GM23248 (cell line): ENCODE data around the gene OR52E4.

Source experiments
- EZH2 ChIP-seq: fragments of 200-600 bp; sonication (generic); IDR thresholded peaks from 2 replicates; pipeline ENCODE4 v1.6.1; 2018; ENCODE audit warnings: antibody characterized with exemption, mild to moderate bottlenecking; ENCODE audit not compliant: insufficient read depth, poor library complexity, severe bottlenecking
- EZH2phosphoT487 ChIP-seq: fragments of 200-600 bp; sonication (generic); IDR thresholded peaks from 2 replicates; pipeline ENCODE4 v1.6.1; 2018; ENCODE audit warnings: antibody characterized with exemption, moderate library complexity, mild to moderate bottlenecking, low read depth; ENCODE audit not compliant: insufficient read depth

DNA sequence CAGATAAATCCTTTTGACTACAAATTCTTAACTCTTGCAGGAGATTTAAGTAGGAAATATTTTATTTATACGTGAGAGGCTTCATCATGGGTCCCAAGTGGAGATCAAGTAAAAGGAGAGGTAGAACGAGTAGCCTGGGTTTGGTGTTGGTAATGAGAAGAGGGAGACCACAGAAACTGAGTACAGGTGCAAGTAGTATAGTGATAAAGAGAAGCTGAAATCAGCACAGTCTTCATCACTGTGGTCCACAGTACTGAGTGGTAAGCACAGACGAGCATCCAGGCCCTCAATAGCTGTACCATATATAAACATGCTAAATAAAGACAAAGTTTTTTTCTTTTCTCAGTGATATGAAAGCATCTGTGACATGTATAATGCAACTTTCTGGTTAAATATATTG lies 6.7 kb downstream of the OR52E4 start:
- TF ChIP-seq EZH2phosphoT487 = no peak
- TF ChIP-seq EZH2 = no peak
